Keratinocyte (primary cell): ENCODE results near the gene TUBGCP3.

Source experiments
- CTCF ChIP-seq, 3 experiments: IDR thresholded peaks in 1 of 3; conservative IDR thresholded peaks in 1 of 3; optimal IDR thresholded peaks in 1 of 3; 2 replicates in 2 of 3; 3 replicates in 1 of 3; pipeline versions ENCODE3 to v1.5.1; 2011; ENCODE audit warnings: low read length in 3 of 3, mild to moderate bottlenecking in 3 of 3, moderate library complexity in 2 of 3, control low read depth in 1 of 3, inconsistent platforms in 1 of 3; ENCODE audit not compliant: insufficient read depth in 2 of 3; ENCODE audit errors: extremely low read depth in 1 of 3
- EZH2 ChIP-seq: IDR thresholded peaks from one replicate; pipeline ENCODE4 v1.6.1; 2012; ENCODE audit warnings: inconsistent platforms, mild to moderate bottlenecking, low read length, moderate library complexity

GRCh38 chr13:112468069-112468468, 119.9 kb downstream of the TUBGCP3 start:
- TF ChIP-seq CTCF (optimal IDR thresholded peaks at IDR 0.05 in 1 of 3, IDR thresholded peaks at IDR 0.05 in 1 of 3, conservative IDR thresholded peaks at IDR 0.05 in 1 of 3; ENCODE audit: extremely low read depth in 1 of 3, insufficient read depth in 2 of 3, low read length in 3 of 3) (no peak), EZH2 (no peak)
